Activated T-helper 17 cell treated with anti-CD3 and anti-CD28 coated beads, Interleukin-2, amount 50 U/mL, for 72 hours (primary cell): ENCODE results near the gene LNPEP. TPM values are rescaled to one million over a fixed set of nuclear protein-coding genes. Genes with fewer than 3 reads are reported as not detected.
"Not testable (repeated sequence)": the region's sequence is repeated elsewhere in the genome, so short reads cannot be mapped to it uniquely, and the experiment has no call there.

Experiments
- ATAC-seq: fragments of 150-1000 bp; cut with Tn5 transposase; replicated peaks from 2 replicates; pipeline ENCODE4 v1.10.0; 2021; ENCODE audit warnings: mild to moderate bottlenecking, moderate library complexity
- H3K27ac Mint-ChIP-seq: one replicate; pipeline ENCODE4 v1.8.0; 2022; ENCODE audit warnings: mixed read lengths
- H3K27me3 Mint-ChIP-seq: one replicate; pipeline ENCODE4 v1.8.0; 2022; ENCODE audit warnings: mixed read lengths
- H3K36me3 Mint-ChIP-seq: one replicate; pipeline ENCODE4 v1.8.0; 2022; ENCODE audit warnings: low read depth, mild to moderate bottlenecking, mixed read lengths
- H3K4me1 Mint-ChIP-seq: one replicate; pipeline ENCODE4 v1.8.0; 2022; ENCODE audit warnings: mixed read lengths
- H3K4me3 Mint-ChIP-seq: one replicate; pipeline ENCODE4 v1.8.0; 2022; ENCODE audit warnings: mild to moderate bottlenecking, mixed read lengths
- H3K9me3 Mint-ChIP-seq: one replicate; pipeline ENCODE4 v1.8.0; 2022; ENCODE audit warnings: mixed read lengths
- total RNA-seq, 2 donors: library from RNA; stranded (reverse); gene quantifications; one replicate each; pipeline ENCODE4 v1.2.3, GENCODE V29; 2022

Gene LNPEP
- total RNA-seq, 2 donors from 2014 or later, result 45.0 to 52.7 TPM

GRCh38 chr5:97084782-97085458 lies 149.0 kb downstream of the LNPEP start:
- not testable (repeated sequence) for H3K4me1 Mint-ChIP-seq, H3K36me3 Mint-ChIP-seq, H3K4me3 Mint-ChIP-seq, H3K9me3 Mint-ChIP-seq, H3K27me3 Mint-ChIP-seq, ATAC-seq, H3K27ac Mint-ChIP-seq

- Mint-ChIP-seq H3K4me3 (no peak overlapping the region), H3K9me3 (no peaks in the 10 kb centered on the region), H3K27ac (no peak overlapping the region), H3K27me3 (no peaks in the 10 kb centered on the region), H3K36me3 (no peaks in the 10 kb centered on the region), H3K4me1 (peaks cover 7% of the 10 kb centered on the region)
- ATAC-seq, result no peak
These were observed 149.7 kb downstream of the LNPEP start for GRCh38 chr5:97085459-97086181.

Other genes with a start within 250 kb of the LNPEP start
- 100 to 1,000 TPM in 1 of 2 donors, 10 to 100 TPM in 1; 65.5 to 104 TPM for gene ERAP1, start 128.1 kb upstream of the LNPEP start, total RNA-seq
- gene ERAP2, start 59.6 kb upstream of the LNPEP start, total RNA-seq, result 10 to 100 TPM; 37.2 to 74.0 TPM
- not detected for gene LIX1, start 206.5 kb downstream of the LNPEP start, total RNA-seq
- gene RIOK2, start 247.2 kb downstream of the LNPEP start, total RNA-seq, result 10 to 100 TPM; 23.2 to 26.5 TPM